Measurements from ENCODE around the gene AVPR2.

The AVPR2 gene

GRCh38 chrX:153885968-153886903, 18.2 kb upstream of the AVPR2 start, which contains the start of gene L1CAM:
Gene L1CAM (minus strand): TSS chrX:153886173. CDS start chrX:153875836, 10,337 bp downstream.
- no peak for TF ChIP-seq CTCF (IDR thresholded peaks at IDR 0.05; ENCODE audit: low read depth, low read length, missing control alignments)
- no peak for DNase-seq (ENCODE audit: low read depth)
- no peak within 1 kb of the TSS for H3K4me3 ChIP-seq (ENCODE audit: low read depth, low read length)

- no peak for DNase-seq (ENCODE audit: low read depth)
- H3K4me3 ChIP-seq (ENCODE audit: low read depth, low read length): no peak overlapping the region
- TF ChIP-seq CTCF (IDR thresholded peaks at IDR 0.05; ENCODE audit: low read depth, low read length, missing control alignments): no peak
Observed at GRCh38 chrX:153886915-153887314, 17.6 kb upstream of the AVPR2 start.

- H3K4me3 ChIP-seq (ENCODE audit: low read depth, low read length): no peak overlapping the region
- TF ChIP-seq CTCF (IDR thresholded peaks at IDR 0.05; ENCODE audit: low read depth, low read length, missing control alignments): no peak
- no peak for DNase-seq (ENCODE audit: low read depth)
Observed at GRCh38 chrX:153887385-153887784, 17.1 kb upstream of the AVPR2 start.

GRCh38 chrX:153888344-153888743, 16.1 kb upstream of the AVPR2 start:
- H3K4me3 ChIP-seq (ENCODE audit: low read depth, low read length): no peak overlapping the region
- no peak for DNase-seq (ENCODE audit: low read depth)
- no peak for TF ChIP-seq CTCF (IDR thresholded peaks at IDR 0.05; ENCODE audit: low read depth, low read length, missing control alignments)

- H3K4me3 ChIP-seq (ENCODE audit: low read depth, low read length): no peak overlapping the region
- DNase-seq (ENCODE audit: low read depth): no peak
- no peak for TF ChIP-seq CTCF (IDR thresholded peaks at IDR 0.05; ENCODE audit: low read depth, low read length, missing control alignments)
Observed at GRCh38 chrX:153889123-153889522, 15.3 kb upstream of the AVPR2 start.

GRCh38 chrX:153897899-153898298, 6.6 kb upstream of the AVPR2 start:
- no peak overlapping the region for H3K4me3 ChIP-seq (ENCODE audit: low read depth, low read length)
- no peak for DNase-seq (ENCODE audit: low read depth)
- no peak for TF ChIP-seq CTCF (IDR thresholded peaks at IDR 0.05; ENCODE audit: low read depth, low read length, missing control alignments)

Data from GM12864 (cell line).